Right lobe of liver (tissue), 6 donors: ENCODE results near the gene LHX1. TPM values are rescaled to one million over a fixed set of nuclear protein-coding genes. Genes with fewer than 3 reads are reported as not detected.

Source experiments
- ATAC-seq, 4 donors: fragments of 200-7000 bp; cut with Tn5 transposase; one replicate each; pipeline ENCODE4 v1.9.1; 2020; ENCODE audit warnings: mild to moderate bottlenecking in 4 of 4, moderate library complexity in 4 of 4
- DNase-seq, 3 donors: peaks; one replicate each; pipeline ENCODE4 v3.0.0-alpha.2; 2020
- H3K27ac ChIP-seq, 3 donors: fragments of 200-600 bp; one replicate each; pipeline ENCODE4 v1.8.0; 2022
- H3K27me3 ChIP-seq, 2 donors: fragments of 200-600 bp; one replicate each; pipeline ENCODE4 v1.8.0; 2022
- H3K36me3 ChIP-seq, 4 donors: fragments of 200-600 bp; sonication (generic) in 1 of 4; one replicate each; pipeline versions ENCODE4 v1.5.1 to v1.8.0; 2017 to 2022; ENCODE audit warnings: control low read depth in 1 of 4
- H3K4me1 ChIP-seq, 4 donors: fragments of 200-600 bp; sonication (generic) in 1 of 4; one replicate each; pipeline versions ENCODE4 v1.5.1 to v1.8.0; 2017 to 2022; ENCODE audit warnings: control low read depth in 1 of 4
- H3K4me3 ChIP-seq, 3 donors: fragments of 200-600 bp; one replicate each; pipeline ENCODE4 v1.8.0; 2022
- H3K9me3 ChIP-seq, 4 donors: fragments of 200-600 bp; sonication (generic) in 1 of 4; one replicate each; pipeline versions ENCODE4 v1.5.1 to v1.8.0; 2017 to 2022; ENCODE audit warnings: control low read depth in 1 of 4
- CTCF ChIP-seq, 4 donors: fragments of 200-600 bp in 3 of 4; fragments of 450-650 bp in 1 of 4; IDR thresholded peaks; one replicate each; pipeline versions ENCODE4 v1.5.1 to v1.8.0; 2016 to 2022; ENCODE audit warnings: antibody characterized with exemption in 4 of 4, mild to moderate bottlenecking in 2 of 4
- POLR2A ChIP-seq: fragments of 450-650 bp; IDR thresholded peaks from one replicate; pipeline ENCODE4 v1.6.1; 2017; ENCODE audit warnings: antibody characterized with exemption, mild to moderate bottlenecking
- WGBS: methylation state at CpG from one replicate; pipeline ENCODE4 v1.1.6; 2018; ENCODE audit warnings: low coverage, low lambda C conversion rate; ENCODE audit not compliant: insufficient coverage; ENCODE audit errors: missing lambda C conversion rate; 5-methylcytosine and 5-hydroxymethylcytosine counted together
- intact Hi-C, 2 donors: fragments of 100-400 bp; cut with DNase I; formaldehyde crosslinking; loops; one replicate each; pipeline versions ENCODE4 v1.11.2 to v1.14.1; 2022
- long read RNA-seq: library from polyadenylated mRNA; unstranded; transcript quantifications from one replicate; pipeline ENCODE4 v2.0.0, GENCODE V29; 2019
- total RNA-seq, 6 experiments: library from RNA; depleted of rRNA in 2 of 6; stranded (reverse); fragments of >200 nt in 2 of 6; fragmentation: NEBNext Ultra II Directional in 3 of 6; extraction: Animal tissue kit (Norgen Biotek cat#: 25700) in 3 of 6; gene quantifications; one replicate each; pipeline versions ENCODE4 v1.1.0 to v1.2.4, GENCODE V29; 2016 to 2023
- donor health status: DM: no; HTN: yes; CAD: no.
- donor health status: DM: no; HTN: no; CAD: no.
- donor health status: DM: no; HTN: no; CAD: no.
- donor health status: DM: no; HTN: yes; CAD: no.
- donor health status: DM: no; HTN: yes; CAD: no.

The LHX1 gene
- not detected for total RNA-seq
- long read RNA-seq = 0 reads

- ATAC-seq (no peak), DNase-seq (no peak)
- TF ChIP-seq CTCF (IDR thresholded peaks at IDR 0.05) (no peak), POLR2A (no peak)
- no peak within 1 kb of the TSS for H3K4me3 ChIP-seq
- WGBS = 5% methylated on average over 59 of the region's 75 CpGs
- no peak within 1 kb of the TSS for H3K27ac ChIP-seq
- H3K9me3 ChIP-seq = no peaks in the 10 kb centered on the region
- H3K27me3 ChIP-seq = peaks cover 48 to 83% of the 10 kb centered on the region in 2 donors
- intact Hi-C loops = no loop called here
- H3K4me1 ChIP-seq = peaks cover 0 to 46% (median 9%) of the 10 kb centered on the region in 4 donors
- no peaks in the 10 kb centered on the region for H3K36me3 ChIP-seq
Measured at GRCh38 chr17:36937001-36937958, at the start of gene LHX1. Gene LHX1, plus strand, starts transcription at chr17:36937475. Its CDS starts 723 bp downstream, at chr17:36938198.

- TF ChIP-seq POLR2A (no peak), CTCF (IDR thresholded peaks at IDR 0.05) (no peak)
Measured at GRCh38 chr17:36888236-36888951, 48.9 kb upstream of the LHX1 start.

GRCh38 chr17:36889770-36890349, 47.4 kb upstream of the LHX1 start:
- Histone ChIP-seq H3K9me3 (no peaks in the 10 kb centered on the region), H3K36me3 (no peaks in the 10 kb centered on the region), H3K27me3 (no peaks in the 10 kb centered on the region), H3K4me1 (no peaks in the 10 kb centered on the region), H3K27ac (no peak overlapping the region), H3K4me3 (no peak overlapping the region)
- 34% methylated on average over 6 of the region's 8 CpGs for WGBS
- no peak for DNase-seq
- TF ChIP-seq CTCF (IDR thresholded peaks at IDR 0.05) (no peak), POLR2A (no peak)
- ATAC-seq = no peak
- intact Hi-C loops = no loop called here

More at GRCh38 chr17:36888236-36888951, 48.9 kb upstream of the LHX1 start:
- Histone ChIP-seq H3K36me3 (no peaks in the 10 kb centered on the region), H3K4me1 (no peaks in the 10 kb centered on the region), H3K4me3 (no peak overlapping the region), H3K9me3 (no peaks in the 10 kb centered on the region), H3K27ac (no peak overlapping the region), H3K27me3 (peaks cover 0 to 4% of the 10 kb centered on the region in 2 donors)
- ATAC-seq (no peak), DNase-seq (no peak)
- 78% methylated on average over 4 of the region's 8 CpGs for WGBS
- intact Hi-C loops = no loop called here

GRCh38 chr17:36890398-36891168, 46.7 kb upstream of the LHX1 start:
- Histone ChIP-seq H3K27ac (no peak overlapping the region), H3K36me3 (no peaks in the 10 kb centered on the region), H3K4me1 (no peaks in the 10 kb centered on the region), H3K4me3 (no peak overlapping the region), H3K9me3 (no peaks in the 10 kb centered on the region), H3K27me3 (no peaks in the 10 kb centered on the region)
- 40% methylated on average over 1 of the region's 13 CpGs for WGBS
- TF ChIP-seq CTCF (IDR thresholded peaks at IDR 0.05) (no peak), POLR2A (no peak)
- DNase-seq (no peak), ATAC-seq (no peak)
- intact Hi-C loops = no loop called here
